Measurements from ENCODE around the gene SMYD3. TPM values are rescaled to one million over a fixed set of nuclear protein-coding genes. Genes with fewer than 3 reads are reported as not detected.

Gene SMYD3
- polyA plus RNA-seq, 1 donor from 2014 or later = 48.6 TPM

GRCh38 chr1:245791410-245792312, 715.4 kb downstream of the SMYD3 start:
- Histone ChIP-seq H3K4me2 (ENCODE audit: low read length) (no peak overlapping the region), H3K9me3 (ENCODE audit: low read length) (no peaks in the 10 kb centered on the region), H4K20me1 (ENCODE audit: insufficient read depth) (no peaks in the 10 kb centered on the region), H3F3A (ENCODE audit: insufficient read depth, low read length, poor library complexity, severe bottlenecking) (no peaks in the 10 kb centered on the region), H3K9ac (ENCODE audit: low read length) (no peak overlapping the region), H3K36me3 (ENCODE audit: insufficient read depth, low read length) (no peaks in the 10 kb centered on the region), H2AFZ (ENCODE audit: low read depth, low read length) (no peak overlapping the region), H3K9me2 (ENCODE audit: insufficient read depth, low read length) (no peaks in the 10 kb centered on the region), H3K27ac (ENCODE audit: low read length) (no peak overlapping the region), H3K27me3 (ENCODE audit: insufficient read depth, low read depth, low read length) (no peaks in the 10 kb centered on the region), H3K4me3 (ENCODE audit: low read length) (no peak overlapping the region), H3K79me2 (replicated peaks; ENCODE audit: insufficient read depth, low read length) (no peaks in the 10 kb centered on the region)
- no peak for TF ChIP-seq MXI1 (conservative IDR thresholded peaks at IDR 0.05; ENCODE audit: poor library complexity, severe bottlenecking)
- TF ChIP-seq CTCF (IDR thresholded peaks at IDR 0.05; ENCODE audit: poor library complexity, severe bottlenecking) = no peak
- no peak for TF ChIP-seq RAD21 (conservative IDR thresholded peaks at IDR 0.05)
- TF ChIP-seq EZH2 (IDR thresholded peaks at IDR 0.05; ENCODE audit: borderline replicate concordance, insufficient read depth, low read length, poor library complexity, severe bottlenecking) = no peak
- no peak for TF ChIP-seq POLR2AphosphoS5 (IDR thresholded peaks at IDR 0.05)
- TF ChIP-seq EP300 (conservative IDR thresholded peaks at IDR 0.05; ENCODE audit: poor library complexity, severe bottlenecking) = no peak
- TF ChIP-seq SMC3 (conservative IDR thresholded peaks at IDR 0.05; ENCODE audit: poor library complexity) = no peak
- TF ChIP-seq TAF1 (IDR thresholded peaks at IDR 0.05; ENCODE audit: low read depth) = no peak
- TF ChIP-seq REST (IDR thresholded peaks at IDR 0.05; ENCODE audit: borderline replicate concordance) = no peak

- H3K27me3 ChIP-seq (ENCODE audit: insufficient read depth, low read depth, low read length) = no peaks in the 10 kb centered on the region
- TF ChIP-seq EZH2 (IDR thresholded peaks at IDR 0.05; ENCODE audit: borderline replicate concordance, insufficient read depth, low read length, poor library complexity, severe bottlenecking) (no peak), TAF1 (IDR thresholded peaks at IDR 0.05; ENCODE audit: low read depth) (no peak), POLR2AphosphoS5 (IDR thresholded peaks at IDR 0.05) (no peak), CTCF (IDR thresholded peaks at IDR 0.05; ENCODE audit: poor library complexity, severe bottlenecking) (no peak), MXI1 (conservative IDR thresholded peaks at IDR 0.05; ENCODE audit: poor library complexity, severe bottlenecking) (no peak), SMC3 (conservative IDR thresholded peaks at IDR 0.05; ENCODE audit: poor library complexity) (no peak), RAD21 (conservative IDR thresholded peaks at IDR 0.05) (no peak), EP300 (conservative IDR thresholded peaks at IDR 0.05; ENCODE audit: poor library complexity, severe bottlenecking) (no peak), REST (IDR thresholded peaks at IDR 0.05; ENCODE audit: borderline replicate concordance) (no peak)
- no peak overlapping the region for H3K4me3 ChIP-seq (ENCODE audit: low read length)
- no peaks in the 10 kb centered on the region for H3K36me3 ChIP-seq (ENCODE audit: insufficient read depth, low read length)
- no peaks in the 10 kb centered on the region for H3K79me2 ChIP-seq (replicated peaks; ENCODE audit: insufficient read depth, low read length)
- H2AFZ ChIP-seq (ENCODE audit: low read depth, low read length) = no peak overlapping the region
- no peaks in the 10 kb centered on the region for H4K20me1 ChIP-seq (ENCODE audit: insufficient read depth)
- H3F3A ChIP-seq (ENCODE audit: insufficient read depth, low read length, poor library complexity, severe bottlenecking) = no peaks in the 10 kb centered on the region
- no peak overlapping the region for H3K27ac ChIP-seq (ENCODE audit: low read length)
- no peak overlapping the region for H3K4me2 ChIP-seq (ENCODE audit: low read length)
- no peaks in the 10 kb centered on the region for H3K9me3 ChIP-seq (ENCODE audit: low read length)
- no peaks in the 10 kb centered on the region for H3K9me2 ChIP-seq (ENCODE audit: insufficient read depth, low read length)
- H3K9ac ChIP-seq (ENCODE audit: low read length) = no peak overlapping the region
These were observed 716.6 kb downstream of the SMYD3 start for GRCh38 chr1:245790441-245790840.

Data from neural cell (in vitro differentiated cells).